Endothelial cell of umbilical vein (primary cell): ENCODE results near the gene ZBTB9. TPM values are rescaled to one million over a fixed set of nuclear protein-coding genes. Genes with fewer than 3 reads are reported as not detected.

Experiments
- BruUV-seq: library from RNA; stranded (reverse); fragments of 400-500 nt; replicated peaks from 2 replicates; lab custom pipeline; 2021; lab: Mats Ljungman, UMichigan
- CTCF ChIA-PET: fragments of 300-600, 350-600 bp; sonication (Branson Sonifier 250); formaldehyde crosslinking; loops from one replicate; lab custom pipeline; 2021; ENCODE audit warnings: antibody characterized with exemption, inconsistent platforms; lab: Charles Lee
- POLR2A ChIA-PET: fragments of 300-600, 350-600 bp; sonication (Branson Sonifier 250); formaldehyde crosslinking; loops from one replicate; lab custom pipeline; 2021; ENCODE audit warnings: antibody characterized with exemption, inconsistent platforms; lab: Charles Lee
- DNase-seq: peaks from one replicate; pipeline ENCODE4 v3.0.0-alpha.2; 2011; ENCODE audit warnings: low read depth, low spot score
- FAIRE-seq: peaks from 2 replicates; lab custom pipeline; 2011; peaks lifted over from hg19 to GRCh38; lab: Jason Lieb, UNC
- H2AFZ ChIP-seq: 2 replicates; pipeline ENCODE4 v1.6.0; 2012; ENCODE audit warnings: low read depth, low read length, control low read depth, inconsistent platforms
- H3K27ac ChIP-seq: 2 replicates; pipeline ENCODE4 v1.5.1; 2011; ENCODE audit warnings: low read depth, mild to moderate bottlenecking, control low read depth, low read length, moderate library complexity; ENCODE audit not compliant: insufficient read depth
- H3K27me3 ChIP-seq, 2 experiments: 2 replicates each; pipeline versions ENCODE4 v1.6.0 to v1.6.1; 2011; ENCODE audit warnings: low read length in 2 of 2, mixed read lengths in 1 of 2; ENCODE audit not compliant: control insufficient read depth in 2 of 2, insufficient read depth in 2 of 2
- H3K36me3 ChIP-seq, 2 experiments: 2 replicates in 1 of 2; 3 replicates in 1 of 2; pipeline ENCODE4 v1.5.1; 2011; ENCODE audit warnings: low read length in 2 of 2, mild to moderate bottlenecking in 1 of 2, moderate library complexity in 1 of 2; ENCODE audit not compliant: control insufficient read depth in 2 of 2, insufficient read depth in 2 of 2; ENCODE audit errors: extremely low read depth in 1 of 2
- H3K4me1 ChIP-seq: 3 replicates; pipeline ENCODE4 v1.5.1; 2011; ENCODE audit warnings: mild to moderate bottlenecking, low read length; ENCODE audit not compliant: control insufficient read depth, insufficient read depth; ENCODE audit errors: extremely low read depth
- H3K4me2 ChIP-seq: 2 replicates; pipeline ENCODE4 v1.6.1; 2011; ENCODE audit warnings: low read length, control low read depth, mixed read lengths; ENCODE audit not compliant: insufficient read depth
- H3K4me3 ChIP-seq, 3 experiments: fragments of 200-600 bp in 1 of 3; sonication (generic), shearing (Covaris generic) in 1 of 3; replicated peaks in 1 of 3; 2 replicates each; pipeline ENCODE4 v1.5.1; 2011 to 2016; ENCODE audit warnings: control low read depth in 3 of 3, low read length in 3 of 3, mild to moderate bottlenecking in 2 of 3, inconsistent platforms in 1 of 3, low read depth in 1 of 3, moderate library complexity in 1 of 3; ENCODE audit not compliant: insufficient read depth in 1 of 3
- H3K79me2 ChIP-seq: 2 replicates; pipeline ENCODE4 v1.6.0; 2012; ENCODE audit warnings: low read length, inconsistent platforms; ENCODE audit not compliant: control insufficient read depth, insufficient read depth
- H3K9ac ChIP-seq: replicated peaks from 2 replicates; pipeline ENCODE3; 2011; ENCODE audit warnings: low read length, control low read depth; ENCODE audit not compliant: insufficient read depth; ENCODE audit errors: extremely low read depth
- H3K9me1 ChIP-seq: replicated peaks from 3 replicates; pipeline ENCODE4 v1.6.0; 2011; ENCODE audit warnings: mild to moderate bottlenecking, low read length; ENCODE audit not compliant: control insufficient read depth, insufficient read depth; ENCODE audit errors: extremely low read depth
- H3K9me3 ChIP-seq: replicated peaks from 2 replicates; pipeline ENCODE4 v1.5.1; 2012; ENCODE audit warnings: low read length, inconsistent platforms; ENCODE audit not compliant: control insufficient read depth, insufficient read depth
- H4K20me1 ChIP-seq: replicated peaks from 2 replicates; pipeline ENCODE3; 2011; ENCODE audit warnings: mild to moderate bottlenecking, low read length; ENCODE audit not compliant: control insufficient read depth, insufficient read depth; ENCODE audit errors: extremely low read depth
- CTCF ChIP-seq, 2 donors: IDR thresholded peaks; 1 replicate in 1 of 2; 2 replicates in 1 of 2; pipeline ENCODE4 v1.5.1; 2011; ENCODE audit warnings: low read length in 2 of 2, mild to moderate bottlenecking in 2 of 2, moderate library complexity in 2 of 2, control low read depth in 1 of 2, inconsistent platforms in 1 of 2, low read depth in 1 of 2; ENCODE audit not compliant: insufficient read depth in 1 of 2; ENCODE audit errors: extremely low read depth in 1 of 2
- EZH2 ChIP-seq: IDR thresholded peaks from 2 replicates; pipeline ENCODE4 v1.6.1; 2012; ENCODE audit warnings: borderline replicate concordance, low read depth, mild to moderate bottlenecking, moderate library complexity, low read length, inconsistent platforms; ENCODE audit not compliant: severe bottlenecking
- FOS ChIP-seq: IDR thresholded peaks from 2 replicates; pipeline ENCODE4 v1.6.1; 2011; ENCODE audit warnings: mild to moderate bottlenecking, low read length, moderate library complexity, borderline replicate concordance; ENCODE audit not compliant: insufficient read depth
- GATA2 ChIP-seq: IDR thresholded peaks from 2 replicates; pipeline ENCODE4 v1.7.0; 2011; ENCODE audit warnings: low read depth, mild to moderate bottlenecking, moderate library complexity, mixed read lengths, low read length; ENCODE audit not compliant: insufficient read length, insufficient read depth
- JUN ChIP-seq: IDR thresholded peaks from 2 replicates; pipeline ENCODE4 v1.6.1; 2011; ENCODE audit warnings: borderline replicate concordance, low read depth; ENCODE audit not compliant: insufficient read length, insufficient read depth
- MAX ChIP-seq: IDR thresholded peaks from 2 replicates; pipeline ENCODE4 v1.6.1; 2011; ENCODE audit not compliant: insufficient read depth, insufficient read length
- MYC ChIP-seq: IDR thresholded peaks from one replicate; pipeline ENCODE4 v1.6.1; 2011; ENCODE audit warnings: mild to moderate bottlenecking, low read depth, low read length
- POLR2A ChIP-seq: IDR thresholded peaks from 2 replicates; pipeline ENCODE4 v1.6.1; 2012; ENCODE audit warnings: low read depth, mild to moderate bottlenecking, control low read depth, low read length
- POLR2AphosphoS5 ChIP-seq: IDR thresholded peaks from 2 replicates; pipeline ENCODE4 v1.6.1; 2012; ENCODE audit warnings: low read depth, mild to moderate bottlenecking, control low read depth, low read length, moderate library complexity; ENCODE audit not compliant: insufficient read depth
- dilution Hi-C: fragments of 300-500 bp; cut with MboI; formaldehyde crosslinking; loops from one replicate; pipeline ENCODE4 v1.15.0; 2019; ENCODE audit warnings: low sequenced_read_pairs; ENCODE audit not compliant: extremely low pct_ligation_motif_present
- intact Hi-C: fragments of 100-400 bp; cut with micrococcal nuclease; formaldehyde crosslinking; loops from one replicate; pipeline ENCODE4 v1.10.0; 2022
- polyA plus RNA-seq, 4 experiments: library from polyadenylated mRNA; depleted of rRNA in 3 of 4; stranded (reverse) in 3 of 4; unstranded in 1 of 4; fragments of >200 nt; gene quantifications; 2 replicates each; pipeline versions ENCODE4 v1.2.1 to v1.2.3, GENCODE V29; 2011 to 2012; ENCODE audit warnings: missing spikeins in 1 of 4
- total RNA-seq: library from RNA; stranded (reverse); gene quantifications from 2 replicates; pipeline ENCODE4 v1.2.3, GENCODE V29; 2021

The ZBTB9 gene
- total and polyA plus RNA-seq, 2 donors (not counting 3 experiments of a cell fraction or from before 2014, with no cell fraction given): 4.7 to 8.0 TPM

GRCh38 chr6:33426590-33427511, 27.5 kb upstream of the ZBTB9 start:
- H3K4me3 ChIP-seq: peak overlapping the region in 2 of 3 experiments; percentile 54 to 70
- H3K27me3 ChIP-seq: peaks cover 9 to 14% of the 10 kb centered on the region in 2 experiments
- CTCF ChIA-PET: interaction anchor here (0.8 to 2.5 kb wide), 7 partner anchors 10 to 270 kb away, joined by 3 to 15 read pairs (median 5); partner anchors contain the start of genes B3GALT4 and CUTA
- no peaks in the 10 kb centered on the region for H4K20me1 ChIP-seq
- no TSS peak for BruUV-seq
- H3K9me3 ChIP-seq: no peaks in the 10 kb centered on the region
- H3K9me1 ChIP-seq: no peaks in the 10 kb centered on the region
- peak overlapping the region; percentile 66 for H3K4me2 ChIP-seq
- POLR2A ChIA-PET: interaction anchor here (0.7 to 0.8 kb wide), 2 partner anchors 109 to 1916 kb away, joined by 3 to 6 read pairs; partner anchors contain the start of gene ZBTB22
- TF ChIP-seq JUN: no peak
- TF ChIP-seq POLR2AphosphoS5: no peak
- TF ChIP-seq MYC: no peak
- TF ChIP-seq CTCF (IDR thresholded peaks at IDR 0.05; ENCODE audit: extremely low read depth in 1 of 2, insufficient read depth in 1 of 2, low read depth in 1 of 2, low read length in 2 of 2): no peak
- TF ChIP-seq EZH2: no peak
- TF ChIP-seq POLR2A: no peak
- TF ChIP-seq MAX: no peak
- no peak for TF ChIP-seq FOS
- TF ChIP-seq GATA2: no peak
- DNase-seq (no peak), FAIRE-seq (peak; percentile 53)
- no peak overlapping the region for H3K9ac ChIP-seq
- H2AFZ ChIP-seq: peak overlapping the region; percentile 48
- no peaks in the 10 kb centered on the region for H3K36me3 ChIP-seq
- dilution Hi-C loops (no loop called here), intact Hi-C loops (loop anchor here (1.0 to 5.0 kb wide), 3 partner anchors 36 to 155 kb away; partner anchors contain the start of genes BAK1, KIFC1, RPS18 and VPS52)
- H3K27ac ChIP-seq: no peak overlapping the region
- H3K4me1 ChIP-seq: peaks cover 33% of the 10 kb centered on the region
- H3K79me2 ChIP-seq: no peaks in the 10 kb centered on the region
